A549 (cell line): ENCODE results near the gene ACVR1B. TPM values are rescaled to one million over a fixed set of nuclear protein-coding genes. Genes with fewer than 3 reads are reported as not detected.

Source experiments
- ATAC-seq, 2 experiments: fragments of 200-7000 bp in 1 of 2; fragments of >200 bp in 1 of 2; cut with Nextera tagmentation in 1 of 2; cut with Tn5 transposase in 1 of 2; 3 replicates each; pipeline versions ENCODE4 v1.8.0 to v1.9.1; 2018 to 2020; ENCODE audit warnings: mild to moderate bottlenecking in 1 of 2, moderate library complexity in 1 of 2
- CTCF ChIA-PET: fragments of 300-600 bp; sonication (Branson Sonifier 250); formaldehyde crosslinking; extraction: SDS; loops from one replicate; lab custom pipeline; 2021; ENCODE audit warnings: antibody characterized with exemption, inconsistent platforms; lab: Yijun Ruan, JAX
- POLR2A ChIA-PET: fragments of 350-600 bp; formaldehyde crosslinking; extraction: SDS; loops from one replicate; lab custom pipeline; 2021; ENCODE audit warnings: antibody characterized with exemption, inconsistent platforms; lab: Yijun Ruan, JAX
- DNase-seq, 2 experiments: peaks; one replicate each; pipeline versions ENCODE4 v3.0.0 to v3.0.0-alpha.2; 2011 to 2016; ENCODE audit warnings: low read depth in 1 of 2, low spot score in 1 of 2
- FAIRE-seq: peaks from 2 replicates; lab custom pipeline; 2011; peaks lifted over from hg19 to GRCh38; lab: Jason Lieb, UNC
- H3K27ac ChIP-seq, 2 experiments: fragments of >200 bp; sonication (Bioruptor Twin); formaldehyde crosslinking; 3 replicates each; pipeline ENCODE4 v1.5.1; 2016 to 2017
- H3K4me1 ChIP-seq: fragments of >200 bp; sonication (Bioruptor Twin); formaldehyde crosslinking; 3 replicates; pipeline ENCODE4 v1.6.1; 2016
- H3K4me2 ChIP-seq: fragments of >200 bp; sonication (Bioruptor Twin); formaldehyde crosslinking; 3 replicates; pipeline ENCODE4 v1.6.1; 2016
- H3K4me3 ChIP-seq: fragments of >200 bp; sonication (Bioruptor Twin); formaldehyde crosslinking; 3 replicates; pipeline ENCODE4 v1.5.1; 2016
- H3K9me3 ChIP-seq: fragments of >200 bp; sonication (Bioruptor Twin); formaldehyde crosslinking; 3 replicates; pipeline ENCODE4 v1.6.1; 2016
- BHLHE40 ChIP-seq: IDR thresholded peaks from 2 replicates; pipeline ENCODE4 v1.6.1; 2012; ENCODE audit warnings: low read depth, low read length, inconsistent platforms
- CBX2 ChIP-seq: fragments of 200-600 bp; sonication (generic); IDR thresholded peaks from 2 replicates; pipeline ENCODE4 v1.6.1; 2016; ENCODE audit warnings: low read depth, mild to moderate bottlenecking, borderline replicate concordance
- CBX8 ChIP-seq: fragments of 200-600 bp; sonication (generic); IDR thresholded peaks from 2 replicates; pipeline ENCODE4 v1.6.1; 2016
- CEBPB ChIP-seq, 2 experiments: fragments of >200 bp in 1 of 2; sonication (Bioruptor Twin) in 1 of 2; formaldehyde crosslinking in 1 of 2; IDR thresholded peaks; 2 replicates each; pipeline ENCODE4 v1.6.1; 2012 to 2016
- CHD2 ChIP-seq: fragments of 150-350 bp; IDR thresholded peaks from 2 replicates; pipeline ENCODE4 v1.6.1; 2014; ENCODE audit warnings: low read length; ENCODE audit not compliant: partially characterized antibody
- CHD4 ChIP-seq: fragments of 200-600 bp; sonication (generic); IDR thresholded peaks from 2 replicates; pipeline ENCODE4 v1.6.1; 2016; ENCODE audit warnings: antibody characterized with exemption, mild to moderate bottlenecking, borderline replicate concordance
- EHMT2 ChIP-seq: fragments of 200-600 bp; sonication (generic); IDR thresholded peaks from 2 replicates; pipeline ENCODE4 v1.6.1; 2016; ENCODE audit warnings: antibody characterized with exemption, low read depth, mild to moderate bottlenecking, moderate library complexity
- EP300 ChIP-seq, 2 experiments: fragments of >200 bp; sonication (Bioruptor Twin); formaldehyde crosslinking; IDR thresholded peaks; 2 replicates in 1 of 2; 3 replicates in 1 of 2; pipeline ENCODE4 v1.6.1; 2016 to 2017
- ESRRA ChIP-seq: fragments of 150-350 bp; IDR thresholded peaks from 2 replicates; pipeline ENCODE4 v1.6.1; 2014; ENCODE audit warnings: mild to moderate bottlenecking, low read length, borderline replicate concordance
- FOSB ChIP-seq: fragments of 250-450 bp; sonication (Bioruptor Pico); IDR thresholded peaks from 2 replicates; pipeline ENCODE4 v1.5.0; 2020; ENCODE audit warnings: mild to moderate bottlenecking, moderate library complexity
- FOXS1 ChIP-seq: fragments of 250-450 bp; sonication (Bioruptor Pico); IDR thresholded peaks from 2 replicates; pipeline ENCODE4 v1.5.0; 2020; ENCODE audit warnings: mild to moderate bottlenecking, moderate library complexity
- GATA3 ChIP-seq: IDR thresholded peaks from 2 replicates; pipeline ENCODE4 v1.6.1; 2012; ENCODE audit warnings: borderline replicate concordance
- HDAC2 ChIP-seq: fragments of 200-600 bp; sonication (generic); IDR thresholded peaks from 2 replicates; pipeline ENCODE4 v1.6.1; 2016
- HMGXB4 ChIP-seq: fragments of 250-450 bp; sonication (Bioruptor Pico); IDR thresholded peaks from 2 replicates; pipeline ENCODE4 v1.5.0; 2021; ENCODE audit warnings: mild to moderate bottlenecking, moderate library complexity, borderline replicate concordance
- HOXA7 ChIP-seq: fragments of 250-450 bp; sonication (Bioruptor Pico); IDR thresholded peaks from 2 replicates; pipeline ENCODE4 v1.5.0; 2020; ENCODE audit warnings: mild to moderate bottlenecking, moderate library complexity
- HOXB13 ChIP-seq: fragments of 250-450 bp; sonication (Bioruptor Pico); IDR thresholded peaks from 2 replicates; pipeline ENCODE4 v1.5.0; 2020; ENCODE audit warnings: low read depth, mild to moderate bottlenecking, moderate library complexity
- JUN ChIP-seq, 2 experiments: fragments of >200 bp; sonication (Bioruptor Twin); formaldehyde crosslinking; IDR thresholded peaks; 2 replicates in 1 of 2; 3 replicates in 1 of 2; pipeline ENCODE4 v1.6.1; 2016 to 2017
- KDM5A ChIP-seq: fragments of 200-600 bp; sonication (generic); IDR thresholded peaks from 2 replicates; pipeline ENCODE4 v1.6.1; 2016; ENCODE audit warnings: antibody characterized with exemption, mild to moderate bottlenecking
- MAZ ChIP-seq: fragments of 150-350 bp; IDR thresholded peaks from 2 replicates; pipeline ENCODE4 v1.6.1; 2014; ENCODE audit warnings: antibody characterized with exemption, low read depth, low read length, borderline replicate concordance
- POLR2A ChIP-seq: IDR thresholded peaks from 2 replicates; pipeline ENCODE4 v1.6.1; 2012; ENCODE audit warnings: mild to moderate bottlenecking, low read length
- POLR2AphosphoS2 ChIP-seq: conservative IDR thresholded peaks from 2 replicates; pipeline ENCODE4 v1.6.1; 2012; ENCODE audit warnings: low read length, improper control_type of control experiment, inconsistent platforms
- RCOR1 ChIP-seq: fragments of 150-350 bp; IDR thresholded peaks from 2 replicates; pipeline ENCODE4 v1.6.1; 2014; ENCODE audit warnings: antibody characterized with exemption, low read length, low read depth
- REST ChIP-seq: fragments of 200-600 bp; sonication (generic); IDR thresholded peaks from 2 replicates; pipeline ENCODE4 v1.6.1; 2016; ENCODE audit warnings: antibody characterized with exemption, mild to moderate bottlenecking, moderate library complexity
- RFX5 ChIP-seq: fragments of 450-650 bp; IDR thresholded peaks from 2 replicates; pipeline ENCODE4 v1.7.1; 2014; ENCODE audit warnings: antibody characterized with exemption, mild to moderate bottlenecking, moderate library complexity
- TFCP2L1 ChIP-seq: fragments of 250-450 bp; sonication (Bioruptor Pico); IDR thresholded peaks from 2 replicates; pipeline ENCODE4 v1.5.0; 2021; ENCODE audit warnings: mild to moderate bottlenecking
- TP53 ChIP-seq: fragments of 250-450 bp; sonication (Bioruptor Pico); IDR thresholded peaks from 2 replicates; pipeline ENCODE4 v1.5.0; 2021; ENCODE audit warnings: mild to moderate bottlenecking, moderate library complexity
- ZC3H11A ChIP-seq: fragments of 450-650 bp; IDR thresholded peaks from 2 replicates; pipeline ENCODE4 v1.6.1; 2014; ENCODE audit warnings: antibody characterized with exemption, mild to moderate bottlenecking
- ZSCAN20 ChIP-seq: fragments of 250-450 bp; sonication (Bioruptor Pico); IDR thresholded peaks from 2 replicates; pipeline ENCODE4 v1.8.0; 2022; ENCODE audit warnings: mild to moderate bottlenecking, moderate library complexity
- WGBS: methylation state at CpG from one replicate; pipeline ENCODE4 v1.1.6; 2017; ENCODE audit errors: missing lambda C conversion rate; 5-methylcytosine and 5-hydroxymethylcytosine counted together
- polyA plus RNA-seq, 4 experiments: library from polyadenylated mRNA; depleted of rRNA in 3 of 4; stranded (reverse); fragments of >200 nt; fragmentation: RNase III in 1 of 4; extraction: RNeasy Plus Mini Kit Qiagen cat#74134 plus additional on column Dnase treatment in 1 of 4; gene quantifications; 2 replicates in 3 of 4; 3 replicates in 1 of 4; pipeline ENCODE4 v1.2.3, GENCODE V29; 2011 to 2017

Gene ACVR1B
- polyA plus RNA-seq, 2 of the 4 experiments (the other 2 are of a cell fraction) = 15.2 to 18.4 TPM

- FAIRE-seq = no peak
- 0 out of 3 replicates have a peak, but pooled peaks cover 3% of the 10 kb centered on the region for H3K4me1 ChIP-seq
These were observed 55.8 kb downstream of the ACVR1B start for GRCh38 chr12:52007158-52007921.

GRCh38 chr12:52007982-52008510 is 56.5 kb downstream of the ACVR1B start:
- ATAC-seq = no peak
- no peak overlapping the region for H3K4me2 ChIP-seq
- no peak for FAIRE-seq
- 78% methylated on average over 5 of the region's 5 CpGs for WGBS
- CTCF ChIA-PET = interaction anchor here (1.3 to 41.8 kb wide), 4 partner anchors 11 to 872 kb away, joined by 3 to 1730 read pairs (median 1544); partner anchors contain the start of genes ATG101, NR4A1, SMIM41 and TAMALIN
- DNase-seq = no peak
- H3K9me3 ChIP-seq = no peaks in the 10 kb centered on the region
- no peak overlapping the region for H3K27ac ChIP-seq
- 0 out of 3 replicates have a peak, but pooled peaks cover 3% of the 10 kb centered on the region for H3K4me1 ChIP-seq
- no peak overlapping the region for H3K4me3 ChIP-seq
- POLR2A ChIA-PET = no interaction called here
- no peak for TF ChIP-seq POLR2AphosphoS2
- TF ChIP-seq TP53 (CRISPR knock-in tag) = no peak
- no peak for TF ChIP-seq ESRRA
- no peak for TF ChIP-seq POLR2A
- no peak for TF ChIP-seq HDAC2
- TF ChIP-seq HOXB13 (CRISPR knock-in tag) = no peak
- no peak for TF ChIP-seq EHMT2
- no peak for TF ChIP-seq REST
- no peak for TF ChIP-seq ZSCAN20
- no peak for TF ChIP-seq JUN (IDR thresholded peaks at IDR 0.05)
- no peak for TF ChIP-seq TFCP2L1 (CRISPR knock-in tag)
- no peak for TF ChIP-seq MAZ
- TF ChIP-seq ZC3H11A = no peak
- no peak for TF ChIP-seq CBX2
- no peak for TF ChIP-seq FOSB
- TF ChIP-seq CHD4 = no peak
- TF ChIP-seq HMGXB4 (CRISPR knock-in tag) = no peak

More at GRCh38 chr12:52007158-52007921, 55.8 kb downstream of the ACVR1B start:
- DNase-seq (no peak), ATAC-seq (no peak)
- TF ChIP-seq EP300 (IDR thresholded peaks at IDR 0.05) (no peak), CBX8 (no peak), HOXA7 (no peak), REST (no peak), FOXS1 (CRISPR knock-in tag) (no peak), POLR2AphosphoS2 (no peak), CHD2 (no peak), KDM5A (no peak), CEBPB (IDR thresholded peaks at IDR 0.05) (no peak), HDAC2 (no peak), RCOR1 (no peak), BHLHE40 (no peak), RFX5 (no peak), GATA3 (no peak), ZSCAN20 (no peak)
- Histone ChIP-seq H3K27ac (peak overlapping the region; percentile 48 to 66; a peak in 4 of 6 replicates), H3K9me3 (no peaks in the 10 kb centered on the region), H3K4me2 (peak overlapping the region; percentile 97), H3K4me3 (peak overlapping the region; percentile 52)
- CTCF ChIA-PET = interaction anchor here (1.1 to 41.8 kb wide), 6 partner anchors 10 to 873 kb away, joined by 3 to 1730 read pairs (median 797); partner anchors contain the start of genes ATG101, NR4A1, SMIM41 and TAMALIN
- POLR2A ChIA-PET = interaction anchor here (1.4 kb wide), 1 partner anchor 16 kb away, joined by 8 read pairs; no protein-coding TSS in a partner anchor
- WGBS = 88% methylated on average over 52 of the region's 72 CpGs
